Stimulated activated CD8-positive, alpha-beta memory T cell treated with anti-CD3 and anti-CD28 coated beads, Interleukin-2, amount 100 ng/mL, for 48 hours (primary cell): ENCODE data around the gene TRMT13.

Experiments used
- DNase-seq, 2 donors: peaks; one replicate each; pipeline ENCODE4 v3.0.0-alpha.2; 2020; ENCODE audit warnings: low read depth in 2 of 2

TRMT13 gene, protein sequence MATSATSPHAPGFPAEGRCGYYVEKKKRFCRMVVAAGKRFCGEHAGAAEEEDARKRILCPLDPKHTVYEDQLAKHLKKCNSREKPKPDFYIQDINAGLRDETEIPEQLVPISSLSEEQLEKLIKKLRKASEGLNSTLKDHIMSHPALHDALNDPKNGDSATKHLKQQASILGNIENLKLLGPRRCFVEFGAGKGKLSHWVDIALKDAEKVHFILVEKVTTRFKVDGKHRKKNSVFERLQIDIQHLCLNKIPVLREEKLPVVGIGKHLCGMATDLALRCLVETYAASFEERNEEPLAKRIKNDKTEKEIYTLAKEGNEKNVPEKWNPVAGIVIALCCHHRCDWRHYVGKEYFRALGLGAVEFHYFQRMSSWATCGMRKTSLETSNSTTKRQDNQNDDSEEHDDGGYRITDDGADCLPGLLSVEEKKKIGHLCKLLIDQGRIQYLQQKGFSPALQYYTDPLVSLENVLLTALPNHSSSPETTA

DNA sequence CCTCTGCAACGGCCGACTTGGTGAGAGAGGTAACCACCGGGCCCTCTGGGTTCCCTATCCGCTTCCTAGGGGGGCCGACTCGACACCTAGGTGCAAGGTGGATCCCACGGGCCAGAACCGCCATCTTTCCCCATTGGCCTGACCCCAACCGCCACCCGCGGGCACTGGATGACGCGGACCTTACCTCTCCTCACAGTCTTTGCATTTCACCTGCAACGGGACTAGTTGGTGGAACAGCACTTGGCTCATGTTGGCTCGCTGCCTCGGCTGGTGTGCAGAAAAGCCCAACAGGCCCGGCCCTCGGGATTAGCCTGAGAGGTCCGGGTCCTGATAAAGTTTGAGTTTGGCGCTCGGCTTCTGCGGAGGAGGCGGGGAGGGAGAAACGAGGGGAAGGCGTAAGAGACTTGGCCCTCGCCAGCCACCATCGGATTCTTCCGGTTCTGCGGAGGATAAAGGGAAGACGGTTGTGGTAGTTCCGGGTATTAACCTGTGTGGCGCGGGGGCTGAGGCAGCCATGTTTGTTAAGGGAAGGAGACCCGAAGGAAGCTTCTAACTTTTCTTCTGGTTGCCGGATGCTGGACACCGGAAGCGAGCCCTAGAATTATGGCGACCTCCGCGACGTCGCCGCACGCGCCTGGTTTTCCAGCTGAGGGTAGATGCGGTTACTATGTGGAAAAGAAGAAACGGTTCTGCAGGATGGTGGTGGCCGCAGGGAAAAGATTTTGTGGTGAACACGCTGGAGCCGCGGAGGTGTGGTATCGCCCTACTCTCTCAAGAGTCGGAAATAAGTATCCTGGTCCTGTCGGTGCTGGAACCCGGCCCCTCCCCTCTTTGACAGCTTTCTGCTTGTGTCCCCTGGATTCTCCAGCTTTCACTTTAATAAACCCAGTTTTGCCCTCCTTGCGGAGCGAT lies at the start of gene TRMT13, which contains the start of gene SASS6:
Gene TRMT13 (plus strand): TSS at position 598 of the 912 bp plus-strand sequence. CDS start 6 bp downstream, at position 604.
Gene SASS6 (minus strand): TSS at position 365 of the 912 bp plus-strand sequence. CDS start 116 bp downstream, at position 249.
- DNase-seq = peak; percentile 79 to 88

DNA sequence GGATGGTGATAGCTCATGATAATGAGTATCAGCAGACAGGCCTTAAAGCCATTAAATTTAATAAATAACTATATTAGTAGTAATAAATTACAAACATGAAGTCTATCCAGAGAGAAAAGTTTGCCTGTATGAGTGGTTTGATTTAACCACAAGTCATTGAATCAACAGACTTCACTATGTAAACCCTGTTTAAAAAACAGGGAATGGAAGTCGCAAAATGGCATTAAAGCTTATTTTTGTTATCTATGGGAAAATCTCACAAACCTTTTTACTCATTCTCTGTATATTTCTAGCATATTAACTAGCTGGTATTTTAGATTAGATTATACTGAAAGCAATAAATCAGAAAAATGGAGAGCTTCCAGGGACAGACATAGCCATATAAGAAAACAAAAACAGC lies 45.6 kb upstream of the TRMT13 start:
- DNase-seq = no peak

DNA sequence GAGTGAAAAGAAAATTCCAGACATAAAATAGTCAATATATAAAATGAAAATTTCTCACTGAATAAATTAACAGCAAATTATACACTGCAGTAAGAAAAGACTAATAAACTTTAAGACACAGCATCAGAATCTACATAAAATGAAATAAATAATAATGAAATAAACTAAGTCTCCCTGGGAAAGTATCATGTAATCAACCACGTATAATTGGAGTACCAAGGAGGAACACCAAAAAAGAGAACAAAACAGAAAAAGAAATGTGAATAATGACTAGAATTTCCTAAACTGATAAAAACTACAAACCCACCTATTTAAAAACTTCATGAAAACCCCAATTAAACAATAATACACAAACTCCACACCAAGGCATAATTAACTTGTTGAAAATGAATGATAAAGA lies 43.9 kb upstream of the TRMT13 start:
- no peak for DNase-seq

DNA sequence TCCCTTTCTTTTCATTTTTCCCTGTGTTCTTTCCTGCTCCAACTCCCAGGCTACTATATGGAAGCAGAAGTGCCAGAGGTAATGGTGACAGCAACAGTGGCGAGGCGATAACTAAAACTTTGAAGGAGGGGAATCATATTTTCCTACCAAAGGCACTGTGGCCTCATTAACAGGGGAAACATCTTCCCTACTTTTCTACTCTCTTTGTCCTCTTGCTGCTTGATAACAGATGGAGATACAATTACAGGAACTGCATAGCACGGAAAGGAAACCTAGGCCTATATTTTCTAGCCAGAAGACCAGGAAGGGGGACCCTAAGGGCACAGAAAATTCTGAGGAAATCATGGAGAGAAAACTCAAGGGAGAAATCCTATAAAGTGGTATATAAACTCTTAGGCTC lies 42.5 kb upstream of the TRMT13 start:
- no peak for DNase-seq

DNA sequence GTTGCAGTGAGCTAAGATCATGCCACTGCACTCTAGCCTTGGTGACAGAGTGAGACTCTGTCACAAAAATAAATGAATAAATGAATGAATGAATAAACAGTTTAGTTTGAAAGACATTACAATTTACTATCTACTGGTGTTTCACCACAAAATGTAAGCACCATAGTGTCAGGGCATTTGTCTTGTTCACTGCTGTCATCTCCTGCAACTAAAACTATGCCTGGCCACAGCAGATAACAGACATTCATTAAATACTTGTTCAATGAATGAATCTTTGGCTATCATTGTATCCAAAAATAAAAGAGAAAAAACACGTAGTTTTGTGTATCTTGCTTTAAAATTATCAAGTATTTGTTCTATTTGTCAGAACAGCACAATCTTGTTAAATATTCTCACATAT lies 32.8 kb upstream of the TRMT13 start:
- no peak for DNase-seq

DNA sequence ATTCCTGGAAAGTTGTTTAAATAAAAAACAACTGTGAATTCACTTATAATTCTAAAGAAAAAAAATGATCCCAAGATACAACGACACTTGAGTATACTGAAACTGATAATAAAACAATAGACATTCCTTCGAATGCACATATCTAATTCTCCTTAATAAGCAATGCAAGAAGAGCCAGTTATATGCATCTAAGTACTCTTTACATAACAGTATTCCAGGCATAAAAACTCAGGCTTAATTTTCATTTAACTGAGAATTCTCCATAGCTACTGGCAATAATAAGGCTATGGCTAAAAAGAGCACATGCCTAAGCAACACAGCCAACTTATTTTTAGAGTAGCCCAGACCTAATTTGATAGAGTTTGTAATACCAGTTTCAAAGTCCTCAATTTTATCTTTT lies 31.4 kb upstream of the TRMT13 start:
- no peak for DNase-seq

DNA sequence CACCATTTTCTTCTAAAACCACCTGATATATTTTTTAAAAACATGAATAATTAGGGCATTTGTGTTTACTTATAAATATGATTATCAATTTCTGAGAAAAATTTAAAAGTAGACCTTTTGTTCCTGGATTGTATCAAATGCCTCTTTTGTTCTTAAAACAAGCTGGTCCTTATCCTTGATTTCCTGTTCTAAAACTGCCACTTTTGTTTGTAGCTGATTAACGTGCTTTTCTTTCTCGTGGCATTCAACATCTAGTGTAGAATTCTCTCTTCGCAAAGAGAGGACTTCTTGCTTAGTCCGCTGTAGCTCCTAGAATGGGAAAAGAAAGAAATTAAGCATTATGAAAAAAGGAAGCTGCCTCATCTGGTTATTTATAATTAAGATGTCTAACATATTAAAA lies 25.3 kb upstream of the TRMT13 start:
- DNase-seq = no peak

DNA sequence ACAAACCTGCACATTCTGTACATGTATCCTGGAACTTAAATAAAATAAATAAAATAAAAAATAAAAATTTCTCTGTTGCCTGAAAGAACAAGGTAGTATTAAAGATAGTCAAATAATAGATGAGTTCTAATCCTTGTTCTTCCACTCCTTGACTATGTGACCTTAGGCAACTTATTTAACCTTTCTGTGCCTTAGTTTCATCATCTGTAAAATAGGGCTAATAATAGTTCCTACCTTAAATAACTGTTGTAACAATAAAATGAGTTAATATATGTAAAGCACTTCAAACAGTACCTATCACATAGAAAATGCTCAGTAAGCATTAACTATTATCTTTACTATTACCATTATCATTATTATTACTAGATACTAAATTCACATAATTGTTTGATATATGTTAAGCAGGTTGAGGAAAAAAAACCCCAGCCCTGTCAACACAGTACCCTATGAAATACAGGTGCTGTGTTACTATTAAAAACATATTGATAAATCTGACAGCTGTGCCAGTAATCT lies 23.4 kb upstream of the TRMT13 start:
- no peak for DNase-seq

DNA sequence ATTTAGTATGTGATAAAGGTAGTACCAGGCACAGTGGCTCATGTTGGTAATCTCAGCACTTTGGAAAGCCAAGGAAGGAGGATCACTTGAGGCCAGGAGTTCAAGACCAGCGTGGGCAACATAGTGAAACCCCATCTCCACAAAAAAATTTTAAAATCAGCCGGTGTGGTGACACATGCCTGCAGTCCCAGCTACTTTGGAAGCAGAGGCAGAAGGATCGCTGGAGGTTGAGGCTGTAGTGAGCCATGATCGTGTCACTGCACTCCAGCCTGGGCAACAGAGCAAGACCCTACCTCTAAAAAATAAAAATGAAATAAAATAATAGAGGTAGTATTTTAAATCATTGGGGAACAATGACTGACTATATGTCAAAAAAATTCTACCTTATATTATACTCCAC lies 17.4 kb upstream of the TRMT13 start:
- no peak for DNase-seq

DNA sequence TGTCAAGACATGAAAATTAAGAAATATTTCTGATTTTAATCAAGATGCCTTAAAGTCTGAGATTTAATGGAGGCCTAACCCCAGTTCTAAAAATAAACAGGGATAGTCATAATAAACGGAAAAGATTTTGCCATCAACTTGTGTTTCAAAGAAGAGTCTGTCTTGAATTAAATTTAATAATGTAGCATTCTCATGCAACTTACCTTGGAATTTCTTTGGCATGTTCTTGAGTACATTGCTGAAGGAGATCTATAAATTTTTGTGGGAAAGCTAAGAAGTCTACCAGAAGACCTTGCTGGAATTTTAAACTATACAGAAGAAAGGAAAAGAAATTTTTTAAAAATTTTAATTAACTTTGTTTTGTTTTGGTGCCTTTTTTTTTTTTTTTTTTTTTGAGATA lies 10.8 kb upstream of the TRMT13 start:
- DNase-seq = no peak

DNA sequence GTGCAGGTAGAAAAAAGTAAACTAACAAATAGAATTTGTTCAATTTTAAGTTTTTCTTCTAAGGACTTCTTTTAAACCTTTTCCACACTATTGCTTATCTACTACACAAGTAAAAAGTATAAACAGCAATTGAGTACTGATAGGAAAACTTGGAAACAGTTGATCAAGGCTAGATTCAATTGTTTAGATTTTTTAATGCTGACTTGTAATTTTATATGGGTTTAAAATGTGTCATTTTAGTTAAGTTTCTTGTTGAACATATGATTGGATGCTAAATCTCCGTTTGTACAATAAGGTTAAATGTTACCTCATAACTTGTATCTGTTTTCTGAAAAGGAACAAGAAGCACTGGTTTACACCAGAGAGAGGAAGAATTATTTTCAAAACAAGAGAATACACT lies 5.7 kb upstream of the TRMT13 start:
- no peak for DNase-seq

DNA sequence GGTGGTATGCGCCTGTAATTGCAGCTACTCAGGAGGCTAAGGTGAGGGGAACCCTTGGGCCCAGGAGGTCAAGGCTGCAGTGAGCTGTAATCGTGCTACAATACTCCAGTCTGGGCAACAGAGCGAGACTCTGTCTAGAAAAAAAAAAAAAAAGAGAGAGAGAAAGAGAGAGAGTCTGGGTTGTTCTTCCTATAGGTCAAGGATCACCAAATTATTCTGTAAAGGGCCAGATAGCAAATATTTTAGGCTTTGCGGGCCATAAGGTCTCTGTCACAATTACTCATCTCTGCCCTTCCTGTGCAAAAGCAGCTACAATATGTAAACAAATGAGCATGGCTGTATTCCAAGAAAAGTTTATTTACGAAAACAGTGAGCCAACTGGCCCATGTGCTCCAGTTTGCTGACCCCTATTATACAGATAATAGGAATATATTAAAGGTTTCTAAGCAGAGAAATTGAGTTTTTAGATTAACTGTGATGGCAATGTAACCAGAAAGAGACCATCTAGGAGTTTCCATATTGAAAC lies 2.3 kb upstream of the TRMT13 start:
- no peak for DNase-seq

DNA sequence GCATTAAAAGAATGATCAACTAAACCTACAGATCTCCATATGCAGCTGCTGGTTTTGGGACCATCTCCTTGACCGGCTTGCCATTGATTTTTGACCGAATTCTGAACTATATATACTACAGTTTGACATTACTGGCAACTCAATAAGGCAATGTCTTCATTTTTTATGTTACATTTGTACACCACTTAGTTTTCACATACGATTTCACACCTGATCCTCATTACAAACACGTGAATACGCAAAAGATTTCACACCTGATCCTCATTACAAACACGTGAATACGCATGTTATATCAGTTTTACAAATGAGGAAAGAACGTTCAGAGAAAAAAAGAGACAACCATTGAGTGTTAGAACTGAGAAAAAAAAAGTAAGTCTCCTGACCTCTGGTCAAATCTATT lies 1.3 kb upstream of the TRMT13 start:
- no peak for DNase-seq

DNA sequence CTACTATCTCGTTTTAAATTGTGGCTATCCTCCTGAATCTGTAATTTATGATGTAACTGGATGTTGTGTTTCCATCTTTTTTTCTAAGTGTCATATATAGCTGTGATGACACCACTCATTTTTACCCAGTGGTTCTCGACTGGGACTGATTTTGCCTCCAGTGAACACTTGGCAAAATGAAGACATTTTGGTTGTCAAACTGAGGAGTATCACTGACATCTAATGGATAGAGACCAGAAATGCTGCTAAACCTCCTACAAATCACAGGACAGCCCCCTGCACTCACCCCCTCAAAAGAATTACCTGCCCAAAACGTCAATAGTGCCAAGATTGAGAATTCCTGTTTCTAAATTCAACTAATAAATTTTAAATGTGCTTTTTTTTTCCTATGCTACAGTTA lies 1.9 kb downstream of the TRMT13 start:
- DNase-seq = no peak

DNA sequence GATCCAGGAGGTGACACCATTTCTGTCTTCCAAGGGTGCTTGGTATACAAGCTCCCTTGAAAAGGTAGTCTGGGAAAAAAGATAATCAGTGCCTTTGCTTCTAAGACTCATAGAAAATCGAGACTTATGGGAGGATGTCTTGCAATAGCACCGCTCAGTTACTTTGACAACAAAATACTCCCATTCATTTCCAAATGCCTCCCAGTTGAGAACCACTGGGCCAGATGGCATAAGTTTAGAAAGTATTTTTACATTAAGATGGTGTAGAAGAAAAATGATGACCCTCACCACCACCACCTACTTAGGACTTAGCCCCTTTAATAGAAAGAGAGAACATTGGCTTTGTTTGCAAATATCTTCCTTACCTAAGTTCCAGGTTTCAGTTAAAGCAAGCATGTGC lies 4.6 kb downstream of the TRMT13 start:
- no peak for DNase-seq

DNA sequence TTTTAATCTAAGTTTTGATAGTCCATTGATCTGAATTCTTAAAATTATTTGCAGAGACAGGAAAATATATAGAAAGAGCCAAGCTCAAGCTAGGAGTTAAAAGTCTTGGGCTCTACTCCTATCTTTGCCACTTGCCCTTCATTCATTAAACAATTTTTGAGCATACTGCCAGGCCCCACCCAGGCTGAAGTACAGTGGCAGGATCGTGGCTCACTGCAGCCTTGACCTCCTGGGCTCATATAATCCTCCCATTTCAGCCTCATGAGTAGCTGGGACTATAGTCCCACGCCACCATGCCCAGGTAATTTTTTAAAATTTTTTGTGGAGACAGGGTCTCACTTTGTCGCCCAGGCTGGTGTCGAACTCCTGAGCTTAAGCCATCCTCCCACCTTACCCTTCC lies 8.2 kb downstream of the TRMT13 start:
- no peak for DNase-seq

DNA sequence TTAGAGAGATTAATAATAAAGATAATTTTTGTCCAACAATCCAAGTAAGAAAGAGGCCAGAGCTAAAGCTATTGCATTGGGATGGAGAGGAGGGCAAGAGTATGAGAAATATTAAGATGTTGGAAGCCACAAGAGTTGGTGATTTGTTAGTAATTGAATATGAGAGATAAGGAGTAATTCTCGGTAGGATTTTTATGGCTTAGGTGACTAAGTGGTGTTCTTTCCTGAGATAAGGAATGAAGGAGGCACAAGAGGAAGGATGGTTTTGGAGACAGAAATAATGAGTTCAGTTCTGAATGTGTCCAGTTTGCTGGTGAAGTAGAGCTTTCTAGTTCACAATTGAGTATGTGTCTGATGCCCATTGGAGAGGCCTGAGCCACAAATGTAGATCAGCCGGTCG lies 9.4 kb downstream of the TRMT13 start:
- DNase-seq = no peak

DNA sequence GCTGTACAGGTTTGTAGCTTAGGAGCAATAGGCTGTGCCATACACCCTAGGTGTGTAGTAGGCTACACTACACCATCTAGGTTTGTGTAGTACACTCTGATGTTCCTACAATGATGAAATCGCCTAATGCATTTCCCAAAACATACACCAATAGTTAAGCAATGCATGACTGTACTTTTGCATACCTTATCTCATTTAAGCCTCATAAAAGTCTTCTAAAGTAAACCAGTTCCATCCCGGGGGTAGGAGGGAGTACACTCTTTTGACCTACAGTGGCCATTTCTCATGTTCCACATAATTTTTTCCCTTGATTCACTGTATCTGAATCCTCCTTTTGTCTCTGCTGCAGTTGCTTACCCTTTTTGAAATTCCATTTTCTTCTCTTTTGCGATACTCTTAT lies 12.2 kb downstream of the TRMT13 start:
- no peak for DNase-seq

DNA sequence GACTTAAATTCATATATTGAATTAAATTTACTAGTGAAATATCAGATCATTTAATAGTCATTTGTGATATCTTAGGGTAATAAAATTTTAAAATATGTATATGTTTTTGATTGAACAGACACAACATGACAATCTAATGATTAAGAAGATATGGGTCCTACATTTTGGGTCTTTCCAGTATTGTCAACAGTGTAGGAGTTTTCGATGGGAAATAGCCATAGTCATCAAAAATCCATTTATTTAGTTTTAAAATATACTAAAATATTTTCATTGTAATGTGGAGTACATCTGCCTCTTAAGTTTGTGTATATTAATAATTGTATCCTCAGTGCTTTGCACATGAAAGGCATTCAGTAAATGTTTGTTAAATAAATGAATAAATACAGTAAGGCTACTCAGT lies 14.0 kb downstream of the TRMT13 start:
- no peak for DNase-seq

DNA sequence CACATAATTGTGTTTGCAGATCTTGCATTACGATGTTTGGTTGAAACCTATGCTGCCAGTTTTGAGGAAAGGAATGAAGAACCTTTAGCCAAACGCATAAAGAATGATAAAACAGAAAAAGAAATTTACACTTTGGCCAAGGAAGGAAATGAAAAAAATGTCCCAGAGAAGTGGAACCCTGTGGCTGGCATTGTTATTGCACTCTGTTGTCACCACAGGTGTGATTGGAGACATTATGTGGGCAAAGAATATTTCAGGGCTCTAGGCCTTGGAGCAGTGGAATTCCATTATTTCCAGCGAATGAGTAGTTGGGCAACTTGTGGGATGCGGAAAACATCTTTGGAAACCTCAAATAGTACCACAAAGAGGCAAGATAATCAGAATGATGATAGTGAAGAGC lies 14.9 kb downstream of the TRMT13 start:
- DNase-seq = no peak

DNA sequence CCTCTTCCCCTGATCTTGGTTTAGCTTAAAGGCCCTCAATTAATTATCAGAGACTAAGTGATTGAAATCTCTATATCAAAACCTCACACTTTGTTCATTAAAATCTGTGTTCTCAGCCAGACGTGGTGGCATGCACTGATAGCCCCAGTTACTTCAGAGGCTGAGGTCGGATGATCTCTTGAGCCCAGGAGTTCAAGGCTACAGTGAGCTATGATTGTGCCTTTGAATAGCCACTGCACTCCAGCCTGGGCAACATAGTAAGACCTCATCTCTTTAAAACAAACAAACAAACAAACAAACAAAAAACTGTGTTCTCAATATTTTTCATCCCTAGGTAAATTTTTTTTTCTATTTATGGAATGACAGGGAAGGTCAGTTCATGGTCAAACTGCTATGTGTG lies 18.7 kb downstream of the TRMT13 start:
- no peak for DNase-seq

DNA sequence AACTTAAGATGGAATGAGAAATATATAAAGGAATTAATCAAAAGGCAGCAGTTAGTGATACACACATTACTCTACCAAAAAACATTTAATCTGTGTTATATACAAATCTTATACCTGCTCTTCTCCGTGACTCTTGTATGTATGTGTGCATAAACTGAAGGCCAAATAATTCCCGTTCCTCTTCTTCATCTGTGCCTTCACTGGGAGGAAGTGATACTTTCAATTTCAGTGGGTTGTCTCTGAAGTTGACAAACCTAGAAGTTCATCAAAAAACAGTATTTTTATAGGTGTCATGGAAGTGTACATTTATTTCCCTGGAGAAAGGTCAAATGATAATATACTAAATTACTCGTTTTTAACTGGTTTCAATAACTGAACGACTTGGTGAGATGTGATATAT lies 19.3 kb downstream of the TRMT13 start:
- no peak for DNase-seq
